Breast epithelium (tissue), 4 donors: Measurements from ENCODE around the gene CRACDL. TPM values are rescaled to one million over a fixed set of nuclear protein-coding genes. Genes with fewer than 3 reads are reported as not detected.

Experiments
- DNase-seq, 2 donors: peaks; one replicate each; pipeline ENCODE4 v3.0.0-alpha.2; 2019; ENCODE audit warnings: low spot score in 2 of 2
- H3K27ac ChIP-seq, 2 donors: fragments of 200-600 bp; sonication (generic) in 1 of 2; one replicate each; pipeline ENCODE4 v1.5.1; 2016 to 2019; ENCODE audit warnings: mild to moderate bottlenecking in 1 of 2
- H3K27me3 ChIP-seq, 2 donors: fragments of 200-600 bp; sonication (generic) in 1 of 2; one replicate each; pipeline versions ENCODE4 v1.5.1 to v1.6.0; 2017 to 2019; ENCODE audit warnings: control low read depth in 1 of 2, mild to moderate bottlenecking in 1 of 2
- H3K36me3 ChIP-seq: fragments of 200-600 bp; one replicate; pipeline ENCODE4 v1.5.1; 2019
- H3K4me1 ChIP-seq, 2 donors: fragments of 200-600 bp; sonication (generic); one replicate each; pipeline ENCODE4 v1.5.1; 2016 to 2019; ENCODE audit warnings: control low read depth in 1 of 2
- H3K4me3 ChIP-seq, 3 donors: fragments of 200-600 bp; sonication (generic); 1 replicate in 2 of 3; 2 replicates in 1 of 3; pipeline ENCODE4 v1.5.1; 2016 to 2019; ENCODE audit warnings: mild to moderate bottlenecking in 3 of 3, moderate library complexity in 2 of 3
- H3K9me3 ChIP-seq, 2 donors: fragments of 200-600 bp; sonication (generic) in 1 of 2; one replicate each; pipeline ENCODE4 v1.5.1; 2016 to 2019; ENCODE audit warnings: control low read depth in 1 of 2
- POLR2A ChIP-seq: fragments of 450-650 bp; IDR thresholded peaks from one replicate; pipeline ENCODE4 v1.6.1; 2016; ENCODE audit warnings: antibody characterized with exemption, mild to moderate bottlenecking, moderate library complexity
- POLR2AphosphoS5 ChIP-seq, 3 donors: sonication (generic); formaldehyde crosslinking; IDR thresholded peaks; one replicate each; pipeline ENCODE4 v1.6.1; 2017; ENCODE audit warnings: antibody characterized with exemption in 3 of 3
- intact Hi-C: fragments of 100-400 bp; cut with DNase I; formaldehyde crosslinking; loops from one replicate; pipeline ENCODE4 v1.15.1; 2023; ENCODE audit warnings: low total_unique reads
- total RNA-seq, 3 donors: library from RNA; depleted of rRNA; stranded (reverse); fragments of >200 nt; gene quantifications; one replicate each; pipeline ENCODE4 v1.1.0, GENCODE V29; 2016
- TF ChIP-seq, protein P1 (sequence below), 3 donors: fragments of 450-650 bp; IDR thresholded peaks; one replicate each; pipeline ENCODE4 v1.5.1; 2016 to 2017; ENCODE audit warnings: antibody characterized with exemption in 3 of 3, mild to moderate bottlenecking in 3 of 3, moderate library complexity in 3 of 3

Gene CRACDL
- total RNA-seq, 3 donors from 2014 or later, result 0.96 to 12.1 (median 10.8) TPM

DNA sequence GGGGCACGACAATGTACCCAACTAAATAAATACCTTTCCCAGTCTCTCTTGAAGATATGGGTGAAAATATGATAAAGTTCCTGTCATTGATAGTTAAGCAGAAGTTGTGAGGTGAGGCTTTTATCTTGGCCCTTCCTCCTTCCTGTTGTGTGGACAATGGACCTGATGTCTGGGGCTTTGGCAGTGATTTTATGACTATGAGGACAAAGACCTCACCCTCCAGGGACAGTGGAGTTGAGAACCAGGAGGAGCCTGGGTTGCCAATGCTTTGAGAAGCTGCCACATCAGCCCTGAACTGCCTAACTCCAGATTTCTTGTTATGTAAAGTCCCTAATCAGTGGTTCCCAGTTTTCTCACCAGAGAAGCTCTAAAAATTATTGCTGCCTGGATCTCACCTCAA lies 184.3 kb downstream of the CRACDL start:
- H3K4me3 ChIP-seq, result no peak overlapping the region
- intact Hi-C loops, result no loop called here
- no peak for DNase-seq
- no peaks in the 10 kb centered on the region for H3K36me3 ChIP-seq
- H3K4me1 ChIP-seq, result no peaks in the 10 kb centered on the region
- H3K27ac ChIP-seq, result no peak overlapping the region
- no peaks in the 10 kb centered on the region for H3K9me3 ChIP-seq
- TF ChIP-seq POLR2AphosphoS5 (IDR thresholded peaks at IDR 0.05) (no peak), POLR2A (no peak)
- TF ChIP-seq, protein P1, sequence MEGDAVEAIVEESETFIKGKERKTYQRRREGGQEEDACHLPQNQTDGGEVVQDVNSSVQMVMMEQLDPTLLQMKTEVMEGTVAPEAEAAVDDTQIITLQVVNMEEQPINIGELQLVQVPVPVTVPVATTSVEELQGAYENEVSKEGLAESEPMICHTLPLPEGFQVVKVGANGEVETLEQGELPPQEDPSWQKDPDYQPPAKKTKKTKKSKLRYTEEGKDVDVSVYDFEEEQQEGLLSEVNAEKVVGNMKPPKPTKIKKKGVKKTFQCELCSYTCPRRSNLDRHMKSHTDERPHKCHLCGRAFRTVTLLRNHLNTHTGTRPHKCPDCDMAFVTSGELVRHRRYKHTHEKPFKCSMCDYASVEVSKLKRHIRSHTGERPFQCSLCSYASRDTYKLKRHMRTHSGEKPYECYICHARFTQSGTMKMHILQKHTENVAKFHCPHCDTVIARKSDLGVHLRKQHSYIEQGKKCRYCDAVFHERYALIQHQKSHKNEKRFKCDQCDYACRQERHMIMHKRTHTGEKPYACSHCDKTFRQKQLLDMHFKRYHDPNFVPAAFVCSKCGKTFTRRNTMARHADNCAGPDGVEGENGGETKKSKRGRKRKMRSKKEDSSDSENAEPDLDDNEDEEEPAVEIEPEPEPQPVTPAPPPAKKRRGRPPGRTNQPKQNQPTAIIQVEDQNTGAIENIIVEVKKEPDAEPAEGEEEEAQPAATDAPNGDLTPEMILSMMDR (IDR thresholded peaks at IDR 0.05), result no peak
- no peaks in the 10 kb centered on the region for H3K27me3 ChIP-seq

DNA sequence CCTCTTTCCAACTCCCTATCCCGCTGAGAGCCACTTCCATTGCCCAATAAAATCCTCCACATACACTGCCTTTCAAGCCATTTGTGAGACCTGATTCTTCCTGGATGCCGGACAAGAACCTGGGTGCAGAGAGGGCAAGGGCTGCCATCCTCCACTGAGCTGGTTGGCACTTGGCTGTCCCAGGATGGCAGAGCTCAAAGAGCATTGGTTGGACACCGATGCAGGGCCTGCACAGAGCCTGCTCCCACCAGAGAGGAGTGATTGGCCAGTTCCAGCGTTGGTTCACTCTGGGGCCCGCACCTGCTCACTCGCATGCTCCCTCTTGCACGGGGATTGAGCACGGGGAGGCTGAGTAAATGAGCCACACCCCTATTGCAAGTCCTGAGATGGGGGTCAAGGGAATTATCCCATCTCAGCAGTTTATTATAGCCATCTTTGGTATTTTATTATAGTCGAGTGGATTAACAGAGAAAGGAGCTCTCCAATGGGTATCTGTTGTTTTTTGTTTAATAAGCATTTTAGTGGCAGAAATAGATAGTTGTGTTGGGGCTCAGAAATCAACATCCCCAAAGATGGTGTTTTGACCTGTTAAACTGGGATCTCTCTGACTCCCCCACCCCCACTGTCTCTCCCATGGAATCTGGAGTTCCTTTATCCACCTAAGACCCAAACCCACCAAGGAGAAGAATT lies 185.3 kb downstream of the CRACDL start:
- no peak overlapping the region for H3K27ac ChIP-seq
- intact Hi-C loops, result no loop called here
- H3K9me3 ChIP-seq, result no peaks in the 10 kb centered on the region
- no peak overlapping the region for H3K4me3 ChIP-seq
- no peaks in the 10 kb centered on the region for H3K4me1 ChIP-seq
- H3K36me3 ChIP-seq, result no peaks in the 10 kb centered on the region
- no peak for TF ChIP-seq POLR2AphosphoS5 (IDR thresholded peaks at IDR 0.05)
- no peak for TF ChIP-seq POLR2A
- TF ChIP-seq, protein P1 (IDR thresholded peaks at IDR 0.05), result no peak
- DNase-seq, result no peak
- H3K27me3 ChIP-seq, result no peaks in the 10 kb centered on the region

- Histone ChIP-seq H3K4me3 (no peak overlapping the region), H3K27ac (no peak overlapping the region), H3K4me1 (no peaks in the 10 kb centered on the region), H3K9me3 (no peaks in the 10 kb centered on the region), H3K36me3 (no peaks in the 10 kb centered on the region), H3K27me3 (no peaks in the 10 kb centered on the region)
- no peak for DNase-seq
- TF ChIP-seq, protein P1 (IDR thresholded peaks at IDR 0.05), result no peak
- TF ChIP-seq POLR2AphosphoS5 (IDR thresholded peaks at IDR 0.05), result no peak
- TF ChIP-seq POLR2A, result no peak
- intact Hi-C loops, result no loop called here
Measured at GRCh38 chr2:98749066-98749450, 187.0 kb downstream of the CRACDL start.

DNA sequence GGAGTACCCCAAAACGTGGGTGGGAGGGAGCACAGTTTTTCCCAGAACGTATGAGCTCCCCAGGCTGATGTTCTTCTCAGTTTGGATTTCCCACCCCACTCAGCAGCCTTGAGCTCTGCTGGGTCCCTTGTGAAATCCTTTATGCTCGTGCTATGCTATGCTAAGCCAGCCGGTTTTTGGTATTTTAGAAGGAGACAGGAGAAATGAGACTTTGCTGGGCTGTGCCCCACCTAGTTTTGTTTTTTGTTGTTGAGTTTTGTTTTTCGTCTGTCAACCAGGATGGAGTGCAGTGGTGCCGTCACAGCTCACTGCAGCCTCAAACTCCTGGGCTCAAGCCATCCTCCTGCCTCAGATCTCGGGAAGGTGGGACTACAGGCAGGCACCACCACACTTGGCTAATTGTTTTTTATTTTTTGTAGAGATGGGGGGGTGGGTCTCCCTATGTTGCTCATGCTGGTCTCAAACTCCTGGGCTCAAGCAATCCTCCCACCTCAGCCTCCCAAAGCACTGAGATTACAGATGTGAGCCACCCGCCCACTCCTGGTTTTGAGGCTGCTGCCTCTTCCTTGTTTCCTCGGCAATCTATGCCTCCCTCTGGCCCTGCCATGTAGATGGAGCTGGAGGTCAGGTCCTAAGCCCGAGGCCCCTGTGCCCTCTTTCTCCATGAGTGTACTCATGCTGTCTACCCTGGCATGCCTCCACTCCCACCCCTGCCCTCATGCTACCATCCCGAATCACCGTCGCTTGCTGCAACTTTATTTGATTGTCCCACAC lies 187.5 kb downstream of the CRACDL start:
- no peak for DNase-seq
- Histone ChIP-seq H3K9me3 (no peaks in the 10 kb centered on the region), H3K27me3 (no peaks in the 10 kb centered on the region), H3K4me3 (no peak overlapping the region), H3K36me3 (no peaks in the 10 kb centered on the region), H3K27ac (no peak overlapping the region), H3K4me1 (no peaks in the 10 kb centered on the region)
- intact Hi-C loops, result no loop called here
- TF ChIP-seq POLR2AphosphoS5 (IDR thresholded peaks at IDR 0.05), result no peak
- TF ChIP-seq, protein P1 (IDR thresholded peaks at IDR 0.05), result no peak
- TF ChIP-seq POLR2A, result no peak

DNA sequence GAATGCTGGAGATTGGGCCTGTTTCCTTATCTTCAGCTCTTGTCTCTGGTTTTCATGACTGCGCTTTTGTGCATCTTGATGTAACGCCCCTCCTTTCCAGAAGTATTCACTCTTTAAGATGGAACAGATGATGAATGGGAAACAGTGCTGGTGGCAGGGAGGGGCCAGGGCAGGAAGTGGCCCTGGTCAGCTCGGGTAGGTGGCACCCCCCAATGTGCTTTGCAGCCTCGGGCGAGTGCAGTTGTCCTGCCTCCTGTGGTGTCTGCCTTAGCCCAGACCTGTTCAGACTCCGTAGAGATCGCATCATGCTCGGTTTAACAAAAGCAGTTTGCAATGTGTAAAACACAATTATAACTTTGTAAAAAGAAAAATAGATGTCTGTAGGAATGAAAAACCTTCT lies 188.1 kb downstream of the CRACDL start:
- H3K27me3 ChIP-seq, result no peaks in the 10 kb centered on the region
- TF ChIP-seq POLR2A, result no peak
- TF ChIP-seq, protein P1 (IDR thresholded peaks at IDR 0.05), result no peak
- no peak for TF ChIP-seq POLR2AphosphoS5 (IDR thresholded peaks at IDR 0.05)
- intact Hi-C loops, result no loop called here
- no peak for DNase-seq
- H3K27ac ChIP-seq, result no peak overlapping the region
- H3K4me1 ChIP-seq, result no peaks in the 10 kb centered on the region
- no peaks in the 10 kb centered on the region for H3K36me3 ChIP-seq
- H3K4me3 ChIP-seq, result no peak overlapping the region
- no peaks in the 10 kb centered on the region for H3K9me3 ChIP-seq
